ENCODE measurements around the gene MYO1E.

DNA sequence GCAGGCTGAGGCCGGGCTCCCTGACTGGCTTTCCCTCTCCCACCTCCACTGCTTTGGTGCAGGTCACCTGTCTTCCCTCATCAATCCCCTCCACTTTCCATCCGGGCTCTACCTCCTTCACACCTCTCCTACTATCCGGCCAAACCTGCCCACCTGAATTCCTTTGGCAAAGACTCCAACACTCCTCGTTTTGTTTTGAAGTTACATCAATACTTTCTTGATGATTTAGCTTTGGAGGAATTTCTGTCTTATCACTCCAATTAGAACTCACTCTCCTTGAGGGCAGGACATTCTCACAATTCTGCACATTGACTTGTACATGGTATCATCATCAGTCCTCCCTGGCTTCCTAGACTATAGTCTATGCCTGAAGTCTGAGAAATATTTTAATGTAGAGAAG lies 145.7 kb downstream of the MYO1E start:
- TF ChIP-seq, protein P1, sequence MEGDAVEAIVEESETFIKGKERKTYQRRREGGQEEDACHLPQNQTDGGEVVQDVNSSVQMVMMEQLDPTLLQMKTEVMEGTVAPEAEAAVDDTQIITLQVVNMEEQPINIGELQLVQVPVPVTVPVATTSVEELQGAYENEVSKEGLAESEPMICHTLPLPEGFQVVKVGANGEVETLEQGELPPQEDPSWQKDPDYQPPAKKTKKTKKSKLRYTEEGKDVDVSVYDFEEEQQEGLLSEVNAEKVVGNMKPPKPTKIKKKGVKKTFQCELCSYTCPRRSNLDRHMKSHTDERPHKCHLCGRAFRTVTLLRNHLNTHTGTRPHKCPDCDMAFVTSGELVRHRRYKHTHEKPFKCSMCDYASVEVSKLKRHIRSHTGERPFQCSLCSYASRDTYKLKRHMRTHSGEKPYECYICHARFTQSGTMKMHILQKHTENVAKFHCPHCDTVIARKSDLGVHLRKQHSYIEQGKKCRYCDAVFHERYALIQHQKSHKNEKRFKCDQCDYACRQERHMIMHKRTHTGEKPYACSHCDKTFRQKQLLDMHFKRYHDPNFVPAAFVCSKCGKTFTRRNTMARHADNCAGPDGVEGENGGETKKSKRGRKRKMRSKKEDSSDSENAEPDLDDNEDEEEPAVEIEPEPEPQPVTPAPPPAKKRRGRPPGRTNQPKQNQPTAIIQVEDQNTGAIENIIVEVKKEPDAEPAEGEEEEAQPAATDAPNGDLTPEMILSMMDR (IDR thresholded peaks at IDR 0.05) = no peak
- TF ChIP-seq POLR2A (IDR thresholded peaks at IDR 0.05) = no peak
